Measurements from ENCODE around the gene PKN1.

Gene PKN1

GRCh38 chr19:14428882-14429416 is 4.2 kb upstream of the PKN1 start:
- H3K9me3 ChIP-seq, result no peaks in the 10 kb centered on the region
- no peak for DNase-seq (ENCODE audit: low spot score in 2 of 2)
- H3K4me1 ChIP-seq, result peaks cover 6% of the 10 kb centered on the region
- H3K36me3 ChIP-seq (replicated peaks), result no peaks in the 10 kb centered on the region
- H3K27me3 ChIP-seq (ENCODE audit: low read depth), result no peaks in the 10 kb centered on the region
- in situ Hi-C loops (cut with MboI; ENCODE audit: low sequenced_read_pairs), result no loop called here
- H3K4me3 ChIP-seq, result no peak overlapping the region

DNA sequence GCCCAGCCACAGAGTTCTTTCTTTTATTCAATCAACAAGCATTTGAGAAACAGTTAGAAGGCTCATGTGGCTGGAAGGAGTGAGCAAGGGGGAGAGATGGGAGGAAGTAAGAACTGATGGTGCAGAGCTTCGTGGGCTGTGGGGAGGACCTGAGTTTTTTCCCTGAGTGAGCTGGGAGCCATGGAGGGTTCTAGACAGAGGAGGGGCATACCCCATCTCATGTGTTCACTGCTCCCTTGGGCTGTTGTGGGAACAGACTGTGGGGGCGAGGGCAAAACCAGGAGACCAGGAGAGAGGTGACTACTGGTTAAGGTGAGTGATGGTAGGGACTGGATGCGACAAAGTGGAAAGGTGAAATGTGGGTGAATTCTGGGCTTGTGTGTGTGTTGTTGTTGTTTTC is 2.4 kb upstream of the PKN1 start:
- H3K4me3 ChIP-seq, result no peak overlapping the region
- H3K36me3 ChIP-seq (replicated peaks), result 0 out of 2 replicates have a peak, but pooled peaks cover 3% of the 10 kb centered on the region
- in situ Hi-C loops (cut with MboI; ENCODE audit: low sequenced_read_pairs), result no loop called here
- H3K9me3 ChIP-seq, result no peaks in the 10 kb centered on the region
- no peak for DNase-seq (ENCODE audit: low spot score in 2 of 2)
- peaks cover 11% of the 10 kb centered on the region for H3K4me1 ChIP-seq
- H3K27me3 ChIP-seq (ENCODE audit: low read depth), result no peaks in the 10 kb centered on the region

- in situ Hi-C loops (cut with MboI; ENCODE audit: low sequenced_read_pairs), result no loop called here
- H3K4me3 ChIP-seq, result peak overlapping the region; percentile 59
- peaks cover 10% of the 10 kb centered on the region; the same call in 1 of the 2 replicates for H3K36me3 ChIP-seq (replicated peaks)
- H3K27me3 ChIP-seq (ENCODE audit: low read depth), result no peaks in the 10 kb centered on the region
- no peak for DNase-seq (ENCODE audit: low spot score in 2 of 2)
- no peaks in the 10 kb centered on the region for H3K9me3 ChIP-seq
- peaks cover 11% of the 10 kb centered on the region for H3K4me1 ChIP-seq
Measured at GRCh38 chr19:14433554-14434501, 722 bp downstream of the PKN1 start.

GRCh38 chr19:14434543-14435319 is 1.6 kb downstream of the PKN1 start:
- Histone ChIP-seq H3K9me3 (no peaks in the 10 kb centered on the region), H3K27me3 (ENCODE audit: low read depth) (no peaks in the 10 kb centered on the region), H3K36me3 (replicated peaks) (peaks cover 10% of the 10 kb centered on the region; the same call in 1 of the 2 replicates), H3K4me3 (peak overlapping the region; percentile 59), H3K4me1 (peaks cover 11% of the 10 kb centered on the region)
- DNase-seq (ENCODE audit: low spot score in 2 of 2), result no peak
- in situ Hi-C loops (cut with MboI; ENCODE audit: low sequenced_read_pairs), result no loop called here

DNA sequence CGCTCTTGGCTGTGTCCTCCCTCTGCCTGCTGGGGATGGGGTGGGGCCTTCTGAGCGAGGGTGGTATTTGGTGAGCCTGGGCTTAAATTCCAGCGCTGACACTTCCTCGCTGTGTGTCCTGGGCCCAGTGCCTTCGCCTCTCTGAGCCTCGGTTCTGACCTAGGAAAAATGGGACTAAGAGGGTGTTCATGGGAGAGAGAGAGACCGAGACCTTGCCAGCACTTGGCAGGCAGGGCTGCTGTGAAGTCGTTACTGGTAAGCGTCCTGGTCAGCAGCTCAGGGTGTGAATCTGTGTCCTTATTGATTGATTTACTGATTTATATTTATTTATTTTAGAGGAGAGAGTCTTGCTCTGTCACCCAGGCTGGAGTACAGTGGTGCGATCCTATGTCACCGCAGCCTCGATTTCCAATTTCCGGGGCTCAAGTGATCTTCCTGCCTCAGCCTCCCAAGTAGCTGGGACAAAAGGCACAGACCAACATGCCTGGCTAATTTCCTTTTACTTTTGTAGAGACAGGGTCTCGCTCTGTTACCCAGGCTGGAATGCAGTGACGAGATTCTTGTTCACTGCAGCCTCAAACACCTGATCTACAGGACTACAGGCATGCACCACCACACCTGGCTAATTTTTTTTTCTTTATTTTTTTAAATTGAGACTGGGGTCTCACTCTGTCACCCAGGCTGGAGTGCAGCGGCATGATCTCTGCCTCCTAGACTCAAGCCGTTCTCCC is 2.4 kb downstream of the PKN1 start:
- peaks cover 10% of the 10 kb centered on the region; the same call in 1 of the 2 replicates for H3K36me3 ChIP-seq (replicated peaks)
- no peak overlapping the region; the same call in 1 of the 2 replicates for H3K4me3 ChIP-seq
- peaks cover 11% of the 10 kb centered on the region for H3K4me1 ChIP-seq
- H3K27me3 ChIP-seq (ENCODE audit: low read depth), result no peaks in the 10 kb centered on the region
- in situ Hi-C loops (cut with MboI; ENCODE audit: low sequenced_read_pairs), result no loop called here
- no peak for DNase-seq (ENCODE audit: low spot score in 2 of 2)
- no peaks in the 10 kb centered on the region for H3K9me3 ChIP-seq

GRCh38 chr19:14437578-14438140 is 4.6 kb downstream of the PKN1 start:
- Histone ChIP-seq H3K36me3 (replicated peaks) (peaks cover 22% of the 10 kb centered on the region), H3K4me3 (no peak overlapping the region), H3K9me3 (no peaks in the 10 kb centered on the region), H3K4me1 (peaks cover 11% of the 10 kb centered on the region), H3K27me3 (ENCODE audit: low read depth) (no peaks in the 10 kb centered on the region)
- in situ Hi-C loops (cut with MboI; ENCODE audit: low sequenced_read_pairs), result no loop called here
- no peak for DNase-seq (ENCODE audit: low spot score in 2 of 2)

- in situ Hi-C loops (cut with MboI; ENCODE audit: low sequenced_read_pairs), result no loop called here
- DNase-seq (ENCODE audit: low spot score in 2 of 2), result no peak
Measured at GRCh38 chr19:14439014-14439413, 5.9 kb downstream of the PKN1 start.

GRCh38 chr19:14440049-14440448 is 6.9 kb downstream of the PKN1 start:
- Histone ChIP-seq H3K9me3 (no peaks in the 10 kb centered on the region), H3K36me3 (replicated peaks) (peaks cover 43% of the 10 kb centered on the region), H3K4me1 (peaks cover under 1% of the 10 kb centered on the region; the same call in 1 of the 2 replicates), H3K4me3 (no peak overlapping the region), H3K27me3 (ENCODE audit: low read depth) (no peaks in the 10 kb centered on the region)
- DNase-seq (ENCODE audit: low spot score in 2 of 2), result no peak
- in situ Hi-C loops (cut with MboI; ENCODE audit: low sequenced_read_pairs), result no loop called here

More at GRCh38 chr19:14439014-14439413, 5.9 kb downstream of the PKN1 start:
- Histone ChIP-seq H3K4me1 (peaks cover 11% of the 10 kb centered on the region), H3K36me3 (replicated peaks) (peaks cover 35% of the 10 kb centered on the region), H3K9me3 (no peaks in the 10 kb centered on the region), H3K27me3 (ENCODE audit: low read depth) (no peaks in the 10 kb centered on the region), H3K4me3 (no peak overlapping the region)

DNA sequence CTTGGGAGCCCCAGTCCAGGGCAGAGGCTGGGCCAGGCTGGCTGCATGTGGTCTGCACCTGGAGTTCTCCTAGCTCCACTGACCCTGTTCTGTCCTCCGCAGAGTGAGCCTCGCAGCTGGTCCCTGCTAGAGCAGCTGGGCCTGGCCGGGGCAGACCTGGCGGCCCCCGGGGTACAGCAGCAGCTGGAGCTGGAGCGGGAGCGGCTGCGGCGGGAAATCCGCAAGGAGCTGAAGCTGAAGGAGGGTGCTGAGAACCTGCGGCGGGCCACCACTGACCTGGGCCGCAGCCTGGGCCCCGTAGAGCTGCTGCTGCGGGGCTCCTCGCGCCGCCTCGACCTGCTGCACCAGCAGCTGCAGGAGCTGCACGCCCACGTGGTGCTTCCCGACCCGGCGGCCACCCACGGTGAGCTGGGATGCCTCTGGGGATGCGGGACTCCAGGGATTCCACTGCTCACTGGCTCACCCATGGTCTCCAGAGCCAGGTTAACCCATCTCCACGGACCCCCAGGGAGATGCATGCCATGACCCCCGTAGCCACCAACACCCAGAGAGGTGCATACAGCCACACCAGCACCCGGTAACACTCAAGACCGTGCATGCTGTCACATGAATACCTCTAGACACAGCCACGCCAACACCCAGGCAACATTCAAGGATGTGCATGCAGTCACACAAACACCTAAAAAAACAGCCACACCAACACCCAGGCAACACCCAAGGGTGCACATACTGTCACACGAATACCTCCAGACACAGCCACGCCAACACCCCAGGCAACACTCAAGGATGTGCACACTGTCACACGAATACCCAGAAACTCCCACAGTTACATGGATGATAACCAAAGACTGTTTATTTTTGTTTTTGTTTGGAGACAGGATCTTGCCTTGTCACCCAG is 8.2 kb downstream of the PKN1 start:
- in situ Hi-C loops (cut with MboI; ENCODE audit: low sequenced_read_pairs), result no loop called here
- H3K27me3 ChIP-seq (ENCODE audit: low read depth), result no peaks in the 10 kb centered on the region
- H3K36me3 ChIP-seq (replicated peaks), result peaks cover 55% of the 10 kb centered on the region
- DNase-seq (ENCODE audit: low spot score in 2 of 2), result no peak
- H3K4me3 ChIP-seq, result no peak overlapping the region
- no peaks in the 10 kb centered on the region for H3K4me1 ChIP-seq
- H3K9me3 ChIP-seq, result no peaks in the 10 kb centered on the region

GRCh38 chr19:14442891-14443631 is 10.0 kb downstream of the PKN1 start:
- peaks cover 63% of the 10 kb centered on the region for H3K36me3 ChIP-seq (replicated peaks)
- in situ Hi-C loops (cut with MboI; ENCODE audit: low sequenced_read_pairs), result no loop called here
- H3K9me3 ChIP-seq, result no peaks in the 10 kb centered on the region
- no peak for DNase-seq (ENCODE audit: low spot score in 2 of 2)
- H3K4me3 ChIP-seq, result no peak overlapping the region
- H3K27me3 ChIP-seq (ENCODE audit: low read depth), result no peaks in the 10 kb centered on the region
- no peaks in the 10 kb centered on the region for H3K4me1 ChIP-seq

DNA sequence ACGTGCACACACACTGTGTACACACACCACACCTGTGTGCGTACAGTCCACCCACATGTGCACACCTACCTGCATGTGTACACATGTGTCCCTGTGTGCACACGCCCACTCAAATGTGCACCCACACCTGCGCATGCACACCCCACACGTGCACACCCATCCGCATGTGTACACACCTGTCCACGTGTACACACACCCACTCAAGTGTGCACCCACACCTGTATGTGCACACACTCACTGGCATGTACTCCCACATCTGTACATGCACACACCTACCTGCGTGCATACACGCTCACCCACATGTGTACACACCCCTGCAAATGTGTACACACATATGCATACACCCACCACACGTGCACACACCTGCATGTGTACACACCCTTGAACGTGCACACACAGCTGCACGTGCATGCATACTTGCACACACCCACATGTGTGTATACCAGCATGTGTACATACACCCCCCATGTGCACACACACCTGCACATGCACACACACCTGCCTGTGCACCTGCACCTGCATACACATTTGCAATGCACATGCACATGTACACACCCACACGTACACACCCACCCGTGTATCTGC is 10.6 kb downstream of the PKN1 start:
- H3K36me3 ChIP-seq (replicated peaks), result peaks cover 70% of the 10 kb centered on the region
- in situ Hi-C loops (cut with MboI; ENCODE audit: low sequenced_read_pairs), result no loop called here

More for the DNA sequence above, 10.6 kb downstream of the PKN1 start:
- H3K27me3 ChIP-seq (ENCODE audit: low read depth), result no peaks in the 10 kb centered on the region
- H3K4me3 ChIP-seq, result no peak overlapping the region
- H3K9me3 ChIP-seq, result no peaks in the 10 kb centered on the region
- DNase-seq (ENCODE audit: low spot score in 2 of 2), result no peak
- no peaks in the 10 kb centered on the region for H3K4me1 ChIP-seq
